ENCODE results near the gene GAREM1.
"Not testable (repeated sequence)": the region's sequence is repeated elsewhere in the genome, so short reads cannot be mapped to it uniquely, and the experiment has no call there.

Gene GAREM1

DNA sequence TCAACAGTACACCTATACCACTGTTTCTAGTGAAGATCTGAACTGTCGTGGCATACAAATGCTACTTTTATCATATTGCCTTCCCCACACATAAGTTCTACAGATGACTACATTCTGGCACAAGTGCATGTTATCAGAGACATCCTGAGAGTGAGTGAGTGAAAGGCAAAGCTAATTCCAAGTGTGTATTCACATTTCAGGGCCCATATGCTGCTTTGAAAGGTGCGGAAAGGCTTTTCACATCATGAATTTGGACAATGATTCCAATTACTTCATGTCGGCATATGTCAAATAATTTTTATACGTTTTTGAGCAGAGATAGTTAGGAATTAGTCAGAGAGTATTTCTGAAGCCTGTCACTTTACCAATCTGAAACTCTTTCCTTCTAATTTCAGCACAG lies 101.7 kb downstream of the GAREM1 start:
- no peak for DNase-seq (ENCODE audit: low spot score)

DNA sequence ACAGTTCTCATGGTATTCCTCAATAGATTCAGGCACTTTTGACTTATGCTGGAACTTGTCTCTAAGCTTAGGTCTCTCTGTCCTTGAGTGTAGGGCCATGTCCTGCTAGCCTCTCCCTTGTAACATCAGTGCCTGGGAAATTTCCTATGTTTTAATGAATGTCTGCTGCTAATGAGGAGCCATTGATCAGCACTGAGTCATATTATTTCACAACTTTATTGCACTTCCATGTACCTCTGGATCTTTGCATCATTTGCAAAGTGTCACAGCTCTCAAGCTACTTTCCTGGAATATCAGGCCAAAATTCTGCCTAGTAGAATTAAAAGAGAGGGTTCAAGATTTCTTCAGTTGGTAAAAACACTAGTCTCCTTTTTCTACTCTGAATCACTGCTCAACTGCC lies 102.5 kb downstream of the GAREM1 start:
- DNase-seq (ENCODE audit: low spot score) = no peak

GRCh38 chr18:32366586-32367538 lies 103.8 kb downstream of the GAREM1 start:
- DNase-seq (ENCODE audit: low spot score) = no peak

- peak; percentile 24 for DNase-seq (ENCODE audit: low spot score)
Observed at GRCh38 chr18:32362484-32362883, 108.2 kb downstream of the GAREM1 start.

GRCh38 chr18:32360682-32361345 lies 109.9 kb downstream of the GAREM1 start:
- peak; percentile 7 for DNase-seq (ENCODE audit: low spot score)

GRCh38 chr18:32358529-32358928 lies 112.2 kb downstream of the GAREM1 start:
- DNase-seq (ENCODE audit: low spot score) = no peak

- no peak for DNase-seq (ENCODE audit: low spot score)
Observed at GRCh38 chr18:32358075-32358474, 112.6 kb downstream of the GAREM1 start.

DNA sequence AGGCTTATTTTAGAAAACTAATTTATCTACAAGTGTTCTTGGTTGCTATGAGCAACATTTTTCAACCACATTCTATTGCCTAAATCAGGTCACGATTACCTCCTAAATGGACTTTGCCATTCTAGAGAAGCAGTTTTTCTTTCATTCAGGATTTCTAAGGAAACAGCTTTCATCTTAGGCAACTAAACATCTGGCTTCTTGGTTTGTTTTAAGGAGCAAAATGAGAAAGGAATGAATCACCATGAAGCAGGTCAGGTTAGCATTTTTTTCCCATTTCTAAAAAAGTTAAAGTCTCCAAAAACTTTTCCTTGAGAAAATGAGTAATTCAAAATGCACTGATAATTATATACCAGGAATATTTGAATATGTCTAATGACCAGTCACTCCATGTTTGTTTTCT lies 114.8 kb downstream of the GAREM1 start:
- no peak for DNase-seq (ENCODE audit: low spot score)

- no peak for DNase-seq (ENCODE audit: low spot score)
Observed at GRCh38 chr18:32354518-32354917, 116.2 kb downstream of the GAREM1 start.

DNA sequence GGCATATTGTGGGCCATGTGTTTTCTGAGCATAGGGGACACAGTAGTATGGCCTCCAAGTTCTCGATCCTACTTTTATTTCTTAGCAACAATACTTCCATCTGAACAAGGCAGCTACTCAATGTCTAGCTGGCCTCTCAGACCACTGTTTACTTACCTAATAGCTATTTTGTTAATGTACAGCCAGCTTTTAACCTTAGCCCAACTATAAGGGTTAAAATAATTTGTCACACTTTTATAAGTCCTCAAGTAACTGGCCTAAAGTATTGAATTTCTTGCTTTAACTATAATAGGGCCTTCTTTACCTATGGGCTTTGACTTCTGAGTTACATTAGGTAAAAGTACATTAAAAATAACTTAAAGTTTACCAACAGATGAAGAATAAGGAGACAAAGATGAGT lies 117.4 kb downstream of the GAREM1 start:
- no peak for DNase-seq (ENCODE audit: low spot score)

DNA sequence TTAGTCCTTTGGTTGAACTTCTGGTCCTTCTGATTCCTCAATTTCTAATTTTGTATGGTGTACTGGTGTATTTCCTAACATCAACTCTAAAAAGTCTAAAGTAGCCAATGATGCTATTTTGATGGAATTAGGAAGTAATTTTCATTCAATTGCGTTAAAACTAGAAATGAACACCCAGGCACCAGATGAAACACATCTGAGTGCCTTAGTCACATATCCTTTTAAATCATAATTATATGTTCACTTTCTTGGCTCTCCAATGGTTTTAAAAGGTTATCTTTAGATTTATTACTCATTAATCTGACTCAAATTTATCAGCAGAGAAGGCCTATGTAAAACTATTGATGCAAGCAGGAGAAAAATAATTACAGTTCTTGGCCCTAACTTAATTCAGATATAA lies 119.7 kb downstream of the GAREM1 start:
- no peak for DNase-seq (ENCODE audit: low spot score)

- no peak for DNase-seq (ENCODE audit: low spot score)
Observed at GRCh38 chr18:32349728-32350395, 120.8 kb downstream of the GAREM1 start.

GRCh38 chr18:32346671-32347070 lies 124.0 kb downstream of the GAREM1 start:
- no peak for DNase-seq (ENCODE audit: low spot score)

GRCh38 chr18:32343634-32344033 lies 127.0 kb downstream of the GAREM1 start:
- no peak for DNase-seq (ENCODE audit: low spot score)

DNA sequence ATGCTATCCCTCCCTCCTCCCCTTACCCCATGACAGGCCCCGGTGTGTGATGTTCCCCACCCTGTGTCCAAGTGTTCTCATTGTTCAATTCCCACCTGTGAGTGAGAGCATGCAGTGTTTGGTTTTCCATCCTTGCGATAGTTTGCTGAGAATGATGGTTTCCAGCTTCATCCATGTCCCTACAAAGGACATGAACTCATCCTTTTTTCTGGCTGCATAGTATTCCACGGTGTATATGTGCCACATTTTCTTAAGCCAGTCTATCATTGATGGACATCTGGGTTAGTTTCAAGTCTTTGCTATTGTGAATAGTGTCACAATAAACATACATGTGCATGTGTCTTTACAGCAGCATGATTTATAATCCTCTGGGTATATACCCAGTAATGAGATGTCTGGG lies 129.6 kb downstream of the GAREM1 start:
- DNase-seq (ENCODE audit: low spot score) = not testable (repeated sequence)

DNA sequence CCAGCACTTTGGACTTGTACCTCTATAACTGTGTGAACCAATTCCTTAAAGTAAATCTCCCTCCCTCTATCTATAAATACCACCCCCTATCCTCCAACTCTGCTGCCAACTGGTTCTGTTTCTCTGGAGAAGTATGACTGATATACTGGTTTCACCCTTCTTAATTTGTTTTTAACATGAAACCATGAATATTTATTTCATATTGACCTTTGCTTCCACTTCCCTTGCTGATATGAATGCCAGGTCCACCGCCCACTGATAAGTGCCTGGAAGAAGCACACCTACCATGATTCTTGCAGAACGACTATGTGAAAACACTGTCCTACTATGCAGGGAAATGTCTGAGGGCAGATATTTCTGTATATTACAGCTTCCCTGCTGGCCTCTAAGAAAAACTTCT lies 131.6 kb downstream of the GAREM1 start:
- no peak for DNase-seq (ENCODE audit: low spot score)

GRCh38 chr18:32337821-32338220 lies 132.9 kb downstream of the GAREM1 start:
- DNase-seq (ENCODE audit: low spot score) = no peak

DNA sequence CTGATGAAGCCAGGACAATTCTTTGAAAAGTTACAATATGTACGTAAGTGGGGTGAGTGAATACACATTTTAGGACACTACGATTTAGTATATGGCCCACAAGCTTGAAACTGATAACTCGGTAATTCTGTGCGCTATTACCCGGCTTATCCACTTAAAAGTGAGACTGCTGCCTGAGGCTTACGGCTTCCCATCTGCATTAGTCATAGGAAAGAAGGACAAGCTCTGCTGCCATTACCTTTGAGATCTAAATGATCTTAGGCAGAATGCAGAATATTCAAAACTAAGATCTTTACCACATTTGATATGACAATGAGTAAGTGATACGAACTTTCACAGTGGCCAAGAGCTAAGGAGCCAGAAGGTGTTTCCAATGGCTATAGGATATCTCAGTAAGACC lies 133.3 kb downstream of the GAREM1 start:
- DNase-seq (ENCODE audit: low spot score) = no peak

GRCh38 chr18:32335228-32335627 lies 135.5 kb downstream of the GAREM1 start:
- no peak for DNase-seq (ENCODE audit: low spot score)

DNA sequence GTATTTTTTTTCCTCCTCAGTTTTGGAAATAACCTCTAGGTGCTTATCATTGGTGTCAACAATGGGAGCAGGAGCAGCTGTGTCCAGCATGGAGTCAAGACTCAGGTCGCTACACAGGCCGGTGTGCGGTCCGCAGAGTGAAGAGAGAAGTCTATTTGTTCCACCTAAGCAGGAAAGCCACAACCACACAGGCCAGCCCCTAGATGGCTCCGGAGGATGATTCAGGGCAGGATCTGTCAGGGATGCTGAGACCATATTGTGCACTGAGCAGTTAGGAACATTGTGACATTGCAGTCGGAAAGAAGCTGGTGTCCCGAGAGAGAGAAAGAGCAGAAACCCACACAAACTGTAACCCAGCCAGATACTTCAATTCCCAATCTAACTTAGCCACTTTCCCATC lies 136.9 kb downstream of the GAREM1 start:
- DNase-seq (ENCODE audit: low spot score) = no peak

GRCh38 chr18:32332708-32333107 lies 138.0 kb downstream of the GAREM1 start:
- DNase-seq (ENCODE audit: low spot score) = no peak

- DNase-seq (ENCODE audit: low spot score) = no peak
Observed at GRCh38 chr18:32328974-32329373, 141.7 kb downstream of the GAREM1 start.

GRCh38 chr18:32328379-32328778 lies 142.3 kb downstream of the GAREM1 start:
- no peak for DNase-seq (ENCODE audit: low spot score)

Data from activated CD4-positive, alpha-beta T cell treated with anti-CD3 and anti-CD28 coated beads, Interleukin-2, Interleukin-4, amounts not matched to agents 100 ng/mL and 50 ng/mL, durations not matched to agents 16 hours and 8 hours (primary cell).